SKM-1 (cell line): Measurements from ENCODE around the gene KRTAP2-2.

ENCODE experiments used
- DNase-seq: peaks from one replicate; lab custom pipeline; 2025; ENCODE audit not compliant: unreplicated experiment; lab: John Stamatoyannopoulos, UW

KRTAP2-2 gene

GRCh38 chr17:41026715-41027471, 28.1 kb downstream of the KRTAP2-2 start, which contains the start of gene KRTAP1-5:
KRTAP1-5 (minus strand) TSS chr17:41027208; CDS start chr17:41027155, 53 bp downstream.
- no peak for DNase-seq

- no peak for DNase-seq
Measured at GRCh38 chr17:41024697-41025096, 30.3 kb downstream of the KRTAP2-2 start.

DNA sequence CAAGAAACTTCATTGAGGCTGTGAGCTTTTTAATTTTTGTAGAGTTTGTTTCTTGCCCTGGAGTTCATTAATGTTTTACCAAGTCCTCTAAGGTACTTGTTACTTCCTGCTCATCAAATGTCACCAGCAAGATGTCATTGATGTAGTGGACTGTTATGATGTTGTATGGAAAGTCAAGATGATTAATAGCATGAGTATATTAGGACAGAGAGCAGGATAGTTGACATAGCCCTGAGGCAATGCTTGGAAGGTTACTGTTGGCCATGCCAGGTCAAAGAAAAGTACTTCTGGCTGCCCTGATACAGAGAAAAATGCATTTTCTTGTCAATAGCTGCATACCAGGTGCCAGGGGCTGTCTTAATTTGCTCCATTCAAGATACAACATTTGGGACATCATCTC, 34.7 kb downstream of the KRTAP2-2 start:
- no peak for DNase-seq

DNA sequence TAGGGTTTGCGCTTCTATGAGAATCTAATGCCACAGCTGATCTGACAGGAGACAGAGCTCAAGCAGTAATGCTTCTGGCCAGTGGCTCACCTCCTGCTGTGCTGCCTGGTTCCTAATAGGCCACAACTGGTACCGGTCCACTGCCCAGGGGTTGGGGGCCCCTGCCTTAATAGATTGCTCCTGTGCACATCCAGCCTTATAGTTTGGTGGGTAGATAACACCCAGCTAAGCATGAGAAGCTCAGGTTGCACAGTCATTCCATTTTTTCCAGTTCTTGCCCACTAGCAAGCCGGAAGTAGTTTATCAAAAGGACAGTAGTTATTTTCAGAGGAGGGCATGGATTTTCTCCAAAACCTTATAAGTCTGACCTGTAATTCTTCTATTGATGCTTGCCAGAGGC, 35.6 kb downstream of the KRTAP2-2 start:
- no peak for DNase-seq

DNA sequence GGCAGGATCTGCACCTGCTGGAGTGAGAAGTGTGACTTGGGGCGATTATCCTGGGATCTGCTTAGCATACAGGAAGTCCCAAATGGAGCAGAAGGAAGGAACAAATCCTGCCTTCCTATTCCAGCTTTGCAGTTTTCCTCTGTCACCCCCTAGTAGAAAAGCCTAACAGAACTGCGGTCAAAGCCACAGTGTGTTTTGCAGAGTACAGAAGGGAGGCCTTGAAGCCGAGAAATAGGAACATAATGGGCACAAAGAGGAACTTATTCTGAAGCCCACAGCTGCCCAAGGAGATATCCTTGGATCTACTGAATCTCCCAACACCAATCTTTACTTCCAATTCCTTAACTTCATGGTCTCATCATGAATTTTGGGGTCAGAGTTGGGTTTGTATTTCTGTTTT, 36.5 kb downstream of the KRTAP2-2 start:
- DNase-seq = no peak

DNA sequence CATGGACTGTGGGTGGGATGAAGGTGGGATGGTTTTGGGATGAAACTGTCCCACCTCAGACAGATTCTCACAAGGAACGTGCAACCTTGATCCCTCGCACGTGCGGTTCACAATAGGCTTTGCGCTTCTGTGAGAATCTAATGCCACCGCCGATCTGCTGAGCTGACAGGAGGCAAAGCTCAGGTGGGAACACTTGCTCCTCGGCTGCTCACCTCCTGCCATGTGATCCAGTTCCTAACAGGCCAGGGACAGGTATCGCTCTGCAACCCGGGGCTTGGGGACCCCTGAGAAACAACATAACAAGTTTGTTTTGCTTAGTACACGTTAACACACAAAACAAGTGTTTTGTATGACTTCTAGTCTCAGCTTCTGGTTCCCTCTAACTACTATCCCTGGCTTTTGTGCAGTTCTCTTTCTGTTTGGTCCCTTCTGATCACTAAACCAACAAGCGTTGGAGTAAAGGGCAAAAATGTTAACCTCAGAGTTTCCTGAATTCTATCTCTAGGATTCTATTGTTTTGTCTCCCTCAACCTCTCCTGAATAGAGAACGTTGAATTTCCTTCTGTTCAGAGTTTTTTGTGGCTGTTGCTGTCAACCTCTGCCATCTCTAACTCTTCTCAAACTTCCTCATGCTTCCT, 38.3 kb downstream of the KRTAP2-2 start:
- DNase-seq = no peak

DNA sequence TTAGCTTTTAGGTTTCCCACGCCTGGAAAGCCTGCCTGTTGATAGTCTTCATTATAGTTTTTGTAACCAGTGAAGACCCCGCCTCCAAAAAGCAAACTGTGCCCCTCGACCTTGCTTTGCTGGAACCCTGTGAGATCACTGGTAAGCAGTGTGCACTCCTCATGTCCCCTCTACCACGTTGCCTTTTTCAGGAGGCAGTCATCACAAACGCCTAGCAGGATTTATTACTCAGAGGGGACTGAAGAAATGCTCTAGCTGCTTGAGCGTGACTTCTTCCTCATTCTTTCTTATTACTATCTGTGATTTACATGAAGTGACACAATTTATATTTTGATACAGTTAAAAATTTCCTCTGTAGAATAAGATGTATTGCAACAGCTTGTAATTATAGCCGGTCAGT, 39.6 kb downstream of the KRTAP2-2 start:
- no peak for DNase-seq

GRCh38 chr17:41013606-41014005, 41.4 kb downstream of the KRTAP2-2 start:
- no peak for DNase-seq

DNA sequence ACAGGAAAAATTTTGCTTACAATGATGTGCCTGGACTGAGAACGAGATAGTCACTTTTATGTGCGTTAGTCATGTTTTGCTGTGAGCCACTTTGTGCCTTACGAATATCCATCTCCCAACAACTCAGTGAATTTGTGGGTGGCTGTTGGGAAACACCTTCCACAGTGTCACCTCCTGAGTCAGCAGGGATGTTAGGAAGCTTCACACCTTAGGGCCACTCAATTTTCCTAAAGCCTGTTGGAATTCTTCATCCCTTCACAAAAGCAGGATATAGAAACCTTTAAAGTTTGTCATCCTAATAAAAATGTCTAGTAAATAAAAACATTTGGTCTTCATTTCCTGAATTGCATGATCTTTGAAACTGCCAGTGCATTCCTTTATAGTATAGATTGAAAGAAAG, 41.8 kb downstream of the KRTAP2-2 start:
- DNase-seq = no peak

GRCh38 chr17:41012326-41013120, 42.5 kb downstream of the KRTAP2-2 start:
- DNase-seq = no peak

GRCh38 chr17:41010441-41010840, 44.6 kb downstream of the KRTAP2-2 start:
- DNase-seq = no peak

DNA sequence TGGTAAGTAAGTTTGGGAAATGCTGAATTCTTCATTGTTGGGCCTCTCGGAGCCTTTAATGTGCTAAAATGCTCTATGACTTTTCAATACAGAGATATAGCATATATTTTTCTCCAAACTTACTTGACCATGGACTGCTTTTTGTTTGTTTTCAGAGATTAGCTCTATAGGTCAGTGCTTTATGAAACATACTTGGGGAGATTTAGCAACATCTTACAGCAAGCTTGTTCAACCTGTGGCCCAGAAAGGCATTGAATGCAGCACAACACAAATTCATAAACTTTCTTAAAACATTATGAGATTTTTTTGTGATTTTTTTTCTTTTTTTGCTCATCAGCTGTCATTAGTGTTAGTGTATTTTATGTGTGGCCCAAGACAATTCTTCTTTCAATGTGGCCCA, 45.1 kb downstream of the KRTAP2-2 start:
- no peak for DNase-seq

GRCh38 chr17:41009301-41009760, 45.7 kb downstream of the KRTAP2-2 start:
- DNase-seq = no peak

DNA sequence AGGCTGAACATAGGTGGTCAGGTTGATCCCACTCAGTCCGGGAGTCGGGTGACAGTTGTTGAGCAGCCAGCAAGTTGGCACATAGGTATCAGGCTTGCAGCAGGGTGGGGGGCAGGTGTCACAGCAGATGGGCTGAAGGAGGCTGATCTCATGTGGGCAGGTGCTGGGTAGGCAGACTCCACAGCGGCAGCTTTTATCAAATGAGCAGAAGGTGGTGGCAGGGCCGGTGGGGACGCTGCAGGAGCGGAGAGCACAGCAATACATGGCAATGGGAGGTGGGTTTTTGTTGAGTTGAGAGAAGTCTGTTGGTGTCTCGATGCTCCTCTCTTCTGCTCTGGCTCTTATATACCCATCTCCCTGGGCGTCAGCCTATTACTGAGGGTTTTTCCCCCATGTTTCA, 46.2 kb downstream of the KRTAP2-2 start, which contains the start of gene KRTAP3-1:
TSS of gene KRTAP3-1 (minus strand) at position 318 of the 400 bp plus-strand sequence. CDS start at position 264, 54 bp downstream.
- no peak for DNase-seq
